Liver (tissue), 9 donors: Measurements from ENCODE around the gene RAX2. TPM values are rescaled to one million over a fixed set of nuclear protein-coding genes. Genes with fewer than 3 reads are reported as not detected.

Experiments used
- DNase-seq: peaks from one replicate; pipeline ENCODE4 v3.0.0-alpha.2; 2017; ENCODE audit warnings: low spot score
- H3K27ac ChIP-seq, 2 donors: one replicate each; pipeline ENCODE4 v1.7.0; 2013; ENCODE audit warnings: inconsistent platforms in 2 of 2, low read length in 2 of 2, control low read depth in 1 of 2, low read depth in 1 of 2, mild to moderate bottlenecking in 1 of 2
- H3K27me3 ChIP-seq, 4 donors: one replicate each; pipeline versions ENCODE4 v1.6.1 to v1.7.0; 2013; ENCODE audit warnings: low read length in 3 of 4, inconsistent platforms in 1 of 4, mild to moderate bottlenecking in 1 of 4, moderate library complexity in 1 of 4; ENCODE audit not compliant: control insufficient read depth in 4 of 4, insufficient read depth in 4 of 4
- H3K36me3 ChIP-seq, 4 donors: one replicate each; pipeline versions ENCODE4 v1.6.1 to v1.7.0; 2013; ENCODE audit warnings: low read length in 3 of 4, mild to moderate bottlenecking in 3 of 4, low read depth in 1 of 4, moderate library complexity in 1 of 4; ENCODE audit not compliant: control insufficient read depth in 4 of 4, insufficient read depth in 3 of 4
- H3K4me1 ChIP-seq, 4 donors: one replicate each; pipeline versions ENCODE4 v1.6.1 to v1.7.0; 2013; ENCODE audit warnings: low read length in 3 of 4, mild to moderate bottlenecking in 3 of 4, moderate library complexity in 1 of 4; ENCODE audit not compliant: control insufficient read depth in 4 of 4, insufficient read depth in 4 of 4
- H3K4me3 ChIP-seq, 3 donors: one replicate each; pipeline versions ENCODE4 v1.6.1 to v1.7.0; 2013; ENCODE audit warnings: low read length in 3 of 3, control low read depth in 1 of 3, low read depth in 1 of 3, mild to moderate bottlenecking in 1 of 3
- H3K9ac ChIP-seq, 2 donors: one replicate each; pipeline ENCODE4 v1.7.0; 2013; ENCODE audit warnings: low read length in 2 of 2, mild to moderate bottlenecking in 2 of 2, moderate library complexity in 2 of 2, control low read depth in 1 of 2, low read depth in 1 of 2
- H3K9me3 ChIP-seq, 4 donors: one replicate each; pipeline versions ENCODE4 v1.6.1 to v1.7.0; 2013; ENCODE audit warnings: low read length in 3 of 4; ENCODE audit not compliant: control insufficient read depth in 4 of 4
- EGR1 ChIP-seq, 2 donors: IDR thresholded peaks; 2 replicates each; pipeline ENCODE4 v1.6.1; 2016 to 2018; ENCODE audit warnings: antibody characterized with exemption in 2 of 2, low read depth in 2 of 2
- FOXA1 ChIP-seq: IDR thresholded peaks from 2 replicates; pipeline ENCODE4 v1.6.1; 2016; ENCODE audit warnings: antibody characterized with exemption
- FOXA2 ChIP-seq: IDR thresholded peaks from 2 replicates; pipeline ENCODE4 v1.6.1; 2016; ENCODE audit warnings: antibody characterized with exemption
- HNF4A ChIP-seq, 2 donors: conservative IDR thresholded peaks; 2 replicates each; pipeline ENCODE4 v1.6.1; 2016; ENCODE audit warnings: antibody characterized with exemption in 2 of 2, mild to moderate bottlenecking in 2 of 2
- HNF4G ChIP-seq: IDR thresholded peaks from 2 replicates; pipeline ENCODE4 v1.6.1; 2016; ENCODE audit warnings: antibody characterized with exemption
- JUND ChIP-seq, 2 donors: IDR thresholded peaks; 2 replicates each; pipeline ENCODE4 v1.6.1; 2016; ENCODE audit warnings: antibody characterized with exemption in 2 of 2
- SP1 ChIP-seq: IDR thresholded peaks from 2 replicates; pipeline ENCODE4 v1.6.1; 2018; ENCODE audit warnings: antibody characterized with exemption, mild to moderate bottlenecking
- TAF1 ChIP-seq: conservative IDR thresholded peaks from 2 replicates; pipeline ENCODE4 v1.6.1; 2016; ENCODE audit warnings: antibody characterized with exemption, mild to moderate bottlenecking
- WGBS: extraction: QIAGEN DNeasy Blood & Tissue Kit; methylation state at CpG from one replicate; pipeline ENCODE4 v1.1.7; 2013; 5-methylcytosine and 5-hydroxymethylcytosine counted together
- polyA plus RNA-seq, 2 donors: library from polyadenylated mRNA; stranded (reverse) in 1 of 2; unstranded in 1 of 2; fragments of 200-250 nt in 1 of 2; fragments of >200 nt in 1 of 2; fragmentation: Nextera tagmentation in 1 of 2; extraction: Ambion mirVana in 1 of 2; gene quantifications; one replicate each; pipeline versions ENCODE4 v1.2.1 to v1.2.3, GENCODE V29; 2013 to 2015
- total RNA-seq, 2 donors: library from RNA; depleted of rRNA; stranded (reverse); fragments of >200 nt; gene quantifications; one replicate each; pipeline ENCODE4 v1.2.3, GENCODE V29; 2014
- TF ChIP-seq, protein P1 (sequence below): IDR thresholded peaks from 2 replicates; pipeline ENCODE4 v1.6.1; 2016; ENCODE audit warnings: antibody characterized with exemption
- TF ChIP-seq, protein P2 (sequence below): IDR thresholded peaks from 2 replicates; pipeline ENCODE4 v1.6.1; 2016; ENCODE audit warnings: antibody characterized with exemption, mild to moderate bottlenecking
- TF ChIP-seq, protein P3 (sequence below): IDR thresholded peaks from 2 replicates; pipeline ENCODE4 v1.6.1; 2016; ENCODE audit warnings: antibody characterized with exemption
- TF ChIP-seq, protein P4 (sequence below): fragments of 150-350 bp; IDR thresholded peaks from 2 replicates; pipeline ENCODE4 v1.5.1; 2017; ENCODE audit warnings: improper control_type of control experiment, low read depth, low read length; ENCODE audit not compliant: missing input control
- donor health status: healthy.
- donor health status: healthy.
- donor health status: healthy.
- donor health status: healthy.
- donor health status: healthy.

The RAX2 gene
- total and polyA plus RNA-seq, 4 donors: not detected

DNA sequence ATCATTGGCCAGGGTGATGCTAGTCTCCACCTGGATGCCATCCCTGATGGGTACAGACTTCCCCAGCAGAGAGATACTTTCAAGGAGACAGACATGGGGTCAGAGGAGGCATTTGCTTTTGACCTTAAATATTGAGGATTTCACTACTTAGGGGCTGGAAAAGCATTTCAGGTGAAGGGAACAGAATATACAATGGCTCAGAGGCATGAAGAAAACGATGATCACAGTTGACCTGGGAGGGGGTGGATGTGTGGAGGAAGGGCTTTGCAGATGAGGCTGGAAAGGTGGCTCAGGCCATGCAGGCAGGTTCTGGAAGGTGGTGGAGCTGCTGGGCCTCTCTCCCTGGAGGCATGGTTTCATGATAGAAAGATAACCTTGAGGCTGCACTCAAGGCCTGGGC is 10.3 kb upstream of the RAX2 start:
- Histone ChIP-seq H3K9me3 (peaks cover 10 to 15% (median 14%) of the 10 kb centered on the region in 4 donors), H3K27ac (no peak overlapping the region), H3K4me3 (peak overlapping the region in 1 of 3 donors; percentile 1), H3K9ac (no peak overlapping the region), H3K27me3 (peaks cover 0 to 15% (median under 1%) of the 10 kb centered on the region in 4 donors), H3K4me1 (peaks cover 0 to 7% (median 1%) of the 10 kb centered on the region in 4 donors), H3K36me3 (peaks cover 0 to 1% (median 0%) of the 10 kb centered on the region in 4 donors)
- WGBS: 94% methylated on average over 1 of the region's 1 CpG
- DNase-seq: no peak
- TF ChIP-seq FOXA1 (no peak), HNF4A (conservative IDR thresholded peaks at IDR 0.05) (no peak)
- TF ChIP-seq, protein P1, sequence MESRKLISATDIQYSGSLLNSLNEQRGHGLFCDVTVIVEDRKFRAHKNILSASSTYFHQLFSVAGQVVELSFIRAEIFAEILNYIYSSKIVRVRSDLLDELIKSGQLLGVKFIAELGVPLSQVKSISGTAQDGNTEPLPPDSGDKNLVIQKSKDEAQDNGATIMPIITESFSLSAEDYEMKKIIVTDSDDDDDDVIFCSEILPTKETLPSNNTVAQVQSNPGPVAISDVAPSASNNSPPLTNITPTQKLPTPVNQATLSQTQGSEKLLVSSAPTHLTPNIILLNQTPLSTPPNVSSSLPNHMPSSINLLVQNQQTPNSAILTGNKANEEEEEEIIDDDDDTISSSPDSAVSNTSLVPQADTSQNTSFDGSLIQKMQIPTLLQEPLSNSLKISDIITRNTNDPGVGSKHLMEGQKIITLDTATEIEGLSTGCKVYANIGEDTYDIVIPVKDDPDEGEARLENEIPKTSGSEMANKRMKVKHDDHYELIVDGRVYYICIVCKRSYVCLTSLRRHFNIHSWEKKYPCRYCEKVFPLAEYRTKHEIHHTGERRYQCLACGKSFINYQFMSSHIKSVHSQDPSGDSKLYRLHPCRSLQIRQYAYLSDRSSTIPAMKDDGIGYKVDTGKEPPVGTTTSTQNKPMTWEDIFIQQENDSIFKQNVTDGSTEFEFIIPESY: no peak

DNA sequence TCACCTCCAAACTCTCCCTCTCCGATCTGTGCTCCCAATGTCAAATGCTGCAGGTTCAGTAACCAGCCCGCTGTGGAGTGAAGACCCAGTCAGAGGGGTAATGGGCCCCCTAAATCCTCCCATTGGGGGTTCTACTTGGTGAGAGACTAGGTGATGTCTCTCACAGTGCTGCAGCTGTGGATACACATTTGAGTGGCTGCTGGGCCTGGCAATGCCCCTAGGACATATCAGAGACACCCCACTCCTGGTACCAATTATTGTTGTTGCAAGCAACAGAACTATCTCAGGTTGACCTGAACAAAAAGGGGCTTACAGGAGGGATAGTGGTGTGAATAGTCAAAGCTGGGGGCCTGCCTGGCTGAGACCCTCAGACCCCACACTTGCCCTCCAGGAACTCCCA is 9.6 kb upstream of the RAX2 start:
- 93% methylated on average over 2 of the region's 2 CpGs for WGBS
- H3K36me3 ChIP-seq: peaks cover 0 to 1% (median 0%) of the 10 kb centered on the region in 4 donors
- peaks cover 10 to 15% (median 14%) of the 10 kb centered on the region in 4 donors for H3K9me3 ChIP-seq
- H3K27ac ChIP-seq: no peak overlapping the region
- H3K4me3 ChIP-seq: peak overlapping the region in 1 of 3 donors; percentile 8
- peaks cover 0 to 7% (median 1%) of the 10 kb centered on the region in 4 donors for H3K4me1 ChIP-seq
- TF ChIP-seq EGR1 (IDR thresholded peaks at IDR 0.05; ENCODE audit: low read depth in 2 of 2): no peak
- TF ChIP-seq, protein P2, sequence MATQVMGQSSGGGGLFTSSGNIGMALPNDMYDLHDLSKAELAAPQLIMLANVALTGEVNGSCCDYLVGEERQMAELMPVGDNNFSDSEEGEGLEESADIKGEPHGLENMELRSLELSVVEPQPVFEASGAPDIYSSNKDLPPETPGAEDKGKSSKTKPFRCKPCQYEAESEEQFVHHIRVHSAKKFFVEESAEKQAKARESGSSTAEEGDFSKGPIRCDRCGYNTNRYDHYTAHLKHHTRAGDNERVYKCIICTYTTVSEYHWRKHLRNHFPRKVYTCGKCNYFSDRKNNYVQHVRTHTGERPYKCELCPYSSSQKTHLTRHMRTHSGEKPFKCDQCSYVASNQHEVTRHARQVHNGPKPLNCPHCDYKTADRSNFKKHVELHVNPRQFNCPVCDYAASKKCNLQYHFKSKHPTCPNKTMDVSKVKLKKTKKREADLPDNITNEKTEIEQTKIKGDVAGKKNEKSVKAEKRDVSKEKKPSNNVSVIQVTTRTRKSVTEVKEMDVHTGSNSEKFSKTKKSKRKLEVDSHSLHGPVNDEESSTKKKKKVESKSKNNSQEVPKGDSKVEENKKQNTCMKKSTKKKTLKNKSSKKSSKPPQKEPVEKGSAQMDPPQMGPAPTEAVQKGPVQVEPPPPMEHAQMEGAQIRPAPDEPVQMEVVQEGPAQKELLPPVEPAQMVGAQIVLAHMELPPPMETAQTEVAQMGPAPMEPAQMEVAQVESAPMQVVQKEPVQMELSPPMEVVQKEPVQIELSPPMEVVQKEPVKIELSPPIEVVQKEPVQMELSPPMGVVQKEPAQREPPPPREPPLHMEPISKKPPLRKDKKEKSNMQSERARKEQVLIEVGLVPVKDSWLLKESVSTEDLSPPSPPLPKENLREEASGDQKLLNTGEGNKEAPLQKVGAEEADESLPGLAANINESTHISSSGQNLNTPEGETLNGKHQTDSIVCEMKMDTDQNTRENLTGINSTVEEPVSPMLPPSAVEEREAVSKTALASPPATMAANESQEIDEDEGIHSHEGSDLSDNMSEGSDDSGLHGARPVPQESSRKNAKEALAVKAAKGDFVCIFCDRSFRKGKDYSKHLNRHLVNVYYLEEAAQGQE: no peak
- no peak for TF ChIP-seq FOXA2
- TF ChIP-seq HNF4G: no peak
- TF ChIP-seq, protein P3, sequence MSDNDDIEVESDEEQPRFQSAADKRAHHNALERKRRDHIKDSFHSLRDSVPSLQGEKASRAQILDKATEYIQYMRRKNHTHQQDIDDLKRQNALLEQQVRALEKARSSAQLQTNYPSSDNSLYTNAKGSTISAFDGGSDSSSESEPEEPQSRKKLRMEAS: no peak
- TF ChIP-seq TAF1: no peak
- TF ChIP-seq SP1: no peak
- TF ChIP-seq JUND (IDR thresholded peaks at IDR 0.05): no peak
- TF ChIP-seq, protein P4, sequence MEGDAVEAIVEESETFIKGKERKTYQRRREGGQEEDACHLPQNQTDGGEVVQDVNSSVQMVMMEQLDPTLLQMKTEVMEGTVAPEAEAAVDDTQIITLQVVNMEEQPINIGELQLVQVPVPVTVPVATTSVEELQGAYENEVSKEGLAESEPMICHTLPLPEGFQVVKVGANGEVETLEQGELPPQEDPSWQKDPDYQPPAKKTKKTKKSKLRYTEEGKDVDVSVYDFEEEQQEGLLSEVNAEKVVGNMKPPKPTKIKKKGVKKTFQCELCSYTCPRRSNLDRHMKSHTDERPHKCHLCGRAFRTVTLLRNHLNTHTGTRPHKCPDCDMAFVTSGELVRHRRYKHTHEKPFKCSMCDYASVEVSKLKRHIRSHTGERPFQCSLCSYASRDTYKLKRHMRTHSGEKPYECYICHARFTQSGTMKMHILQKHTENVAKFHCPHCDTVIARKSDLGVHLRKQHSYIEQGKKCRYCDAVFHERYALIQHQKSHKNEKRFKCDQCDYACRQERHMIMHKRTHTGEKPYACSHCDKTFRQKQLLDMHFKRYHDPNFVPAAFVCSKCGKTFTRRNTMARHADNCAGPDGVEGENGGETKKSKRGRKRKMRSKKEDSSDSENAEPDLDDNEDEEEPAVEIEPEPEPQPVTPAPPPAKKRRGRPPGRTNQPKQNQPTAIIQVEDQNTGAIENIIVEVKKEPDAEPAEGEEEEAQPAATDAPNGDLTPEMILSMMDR: no peak
- no peak for DNase-seq
- peaks cover 0 to 15% (median under 1%) of the 10 kb centered on the region in 4 donors for H3K27me3 ChIP-seq
- H3K9ac ChIP-seq: no peak overlapping the region
